Fibroblast of lung (primary cell): ENCODE results near the gene UCK2. TPM values are rescaled to one million over a fixed set of nuclear protein-coding genes. Genes with fewer than 3 reads are reported as not detected.

Experiments
- DNase-seq, 2 donors: peaks; one replicate each; pipeline versions ENCODE4 v3.0.0 to v3.0.0-alpha.2; 2010; ENCODE audit warnings: low read depth in 2 of 2
- H2AFZ ChIP-seq: 2 replicates; pipeline ENCODE4 v1.5.1; 2012; ENCODE audit warnings: low read length, control low read depth, inconsistent platforms
- H3K27ac ChIP-seq: 2 replicates; pipeline ENCODE4 v1.5.1; 2011; ENCODE audit warnings: low read length, control low read depth; ENCODE audit not compliant: insufficient read depth
- H3K27me3 ChIP-seq: 2 replicates; pipeline ENCODE4 v1.5.1; 2011; ENCODE audit warnings: mild to moderate bottlenecking, low read length; ENCODE audit not compliant: control insufficient read depth, insufficient read depth
- H3K36me3 ChIP-seq: 2 replicates; pipeline ENCODE4 v1.5.1; 2011; ENCODE audit warnings: low read length; ENCODE audit not compliant: control insufficient read depth, insufficient read depth
- H3K4me1 ChIP-seq: 2 replicates; pipeline ENCODE4 v1.5.1; 2011; ENCODE audit warnings: low read length; ENCODE audit not compliant: control insufficient read depth, insufficient read depth; ENCODE audit errors: extremely low read depth
- H3K4me2 ChIP-seq: 2 replicates; pipeline ENCODE4 v1.5.1; 2011; ENCODE audit warnings: low read length, control low read depth; ENCODE audit not compliant: insufficient read depth; ENCODE audit errors: extremely low read depth
- H3K4me3 ChIP-seq, 4 experiments: fragments of 200-600 bp in 1 of 4; sonication (generic) in 1 of 4; replicated peaks in 1 of 4; 2 replicates each; pipeline ENCODE4 v1.5.1; 2011 to 2016; ENCODE audit warnings: low read length in 4 of 4, low read depth in 3 of 4, mild to moderate bottlenecking in 3 of 4, control low read depth in 2 of 4, inconsistent platforms in 1 of 4, mixed read lengths in 1 of 4; ENCODE audit not compliant: insufficient read depth in 1 of 4; ENCODE audit errors: control extremely low read depth in 1 of 4
- H3K79me2 ChIP-seq: 2 replicates; pipeline ENCODE4 v1.5.1; 2012; ENCODE audit warnings: mild to moderate bottlenecking, low read length, inconsistent platforms; ENCODE audit not compliant: control insufficient read depth, insufficient read depth
- H3K9ac ChIP-seq: 2 replicates; pipeline ENCODE4 v1.5.1; 2011; ENCODE audit warnings: mild to moderate bottlenecking, low read length, control low read depth; ENCODE audit not compliant: insufficient read depth
- H3K9me3 ChIP-seq: 2 replicates; pipeline ENCODE4 v1.5.1; 2012; ENCODE audit warnings: low read depth, low read length; ENCODE audit not compliant: control insufficient read depth, insufficient read depth
- H4K20me1 ChIP-seq: 2 replicates; pipeline ENCODE4 v1.5.1; 2011; ENCODE audit warnings: low read length; ENCODE audit not compliant: control insufficient read depth, insufficient read depth; ENCODE audit errors: extremely low read depth
- CTCF ChIP-seq, 2 donors: IDR thresholded peaks in 1 of 2; conservative IDR thresholded peaks in 1 of 2; 1 replicate in 1 of 2; 2 replicates in 1 of 2; pipeline ENCODE4 v1.5.1; 2011 to 2012; ENCODE audit warnings: low read length in 2 of 2, control low read depth in 1 of 2, inconsistent platforms in 1 of 2, low read depth in 1 of 2, mild to moderate bottlenecking in 1 of 2
- EZH2 ChIP-seq: IDR thresholded peaks from 2 replicates; pipeline ENCODE4 v1.5.1; 2012; ENCODE audit warnings: low read length, control low read depth, mild to moderate bottlenecking; ENCODE audit errors: missing control alignments
- polyA plus RNA-seq, 2 donors: library from polyadenylated mRNA; depleted of rRNA in 1 of 2; stranded (reverse) in 1 of 2; unstranded in 1 of 2; fragments of >200 nt; gene quantifications; 2 replicates each; pipeline ENCODE4 v1.2.1, GENCODE V29; 2011 to 2012; ENCODE audit warnings: missing spikeins in 1 of 2
- total RNA-seq: library from RNA; depleted of rRNA; stranded (reverse); fragments of >200 nt; gene quantifications from 2 replicates; pipeline ENCODE4 v1.2.1, GENCODE V29; 2014

UCK2 gene
- total and polyA plus RNA-seq, 2 donors (not counting 1 experiment from before 2014, with no cell fraction given) = 95.1 to 99.0 TPM

GRCh38 chr1:165858364-165858823, 31.0 kb downstream of the UCK2 start:
- no peak overlapping the region for H2AFZ ChIP-seq
- no peak for DNase-seq
- TF ChIP-seq CTCF (conservative IDR thresholded peaks at IDR 0.05 in 1 of 2, IDR thresholded peaks at IDR 0.05 in 1 of 2; ENCODE audit: low read depth in 1 of 2, low read length in 2 of 2) (no peak), EZH2 (no peak)
- H3K4me1 ChIP-seq = peaks cover 14% of the 10 kb centered on the region
- no peak overlapping the region for H3K4me3 ChIP-seq
- H4K20me1 ChIP-seq = peaks cover 2% of the 10 kb centered on the region
- H3K27me3 ChIP-seq = no peaks in the 10 kb centered on the region
- H3K9me3 ChIP-seq = no peaks in the 10 kb centered on the region
- H3K9ac ChIP-seq = no peak overlapping the region
- H3K4me2 ChIP-seq = no peak overlapping the region
- peaks cover 86% of the 10 kb centered on the region for H3K79me2 ChIP-seq
- H3K27ac ChIP-seq = no peak overlapping the region
- no peaks in the 10 kb centered on the region for H3K36me3 ChIP-seq

GRCh38 chr1:165858967-165859845, 31.8 kb downstream of the UCK2 start:
- Histone ChIP-seq H4K20me1 (peaks cover 2% of the 10 kb centered on the region), H3K27ac (no peak overlapping the region), H3K27me3 (no peaks in the 10 kb centered on the region), H3K4me3 (no peak overlapping the region), H3K9ac (no peak overlapping the region), H3K79me2 (peaks cover 89% of the 10 kb centered on the region), H3K4me2 (no peak overlapping the region), H3K9me3 (no peaks in the 10 kb centered on the region), H3K4me1 (peaks cover 10% of the 10 kb centered on the region), H2AFZ (no peak overlapping the region), H3K36me3 (no peaks in the 10 kb centered on the region)
- DNase-seq = peak in 1 of 2 donors; percentile 40
- TF ChIP-seq EZH2 = no peak
- no peak for TF ChIP-seq CTCF (conservative IDR thresholded peaks at IDR 0.05 in 1 of 2, IDR thresholded peaks at IDR 0.05 in 1 of 2; ENCODE audit: low read depth in 1 of 2, low read length in 2 of 2)

GRCh38 chr1:165860065-165860464, 32.7 kb downstream of the UCK2 start:
- Histone ChIP-seq H3K4me1 (peaks cover 10% of the 10 kb centered on the region), H2AFZ (no peak overlapping the region), H3K9me3 (no peaks in the 10 kb centered on the region), H3K4me3 (no peak overlapping the region), H3K9ac (no peak overlapping the region), H3K4me2 (no peak overlapping the region), H3K27me3 (no peaks in the 10 kb centered on the region), H4K20me1 (peaks cover 2% of the 10 kb centered on the region), H3K36me3 (no peaks in the 10 kb centered on the region), H3K79me2 (peaks cover 86% of the 10 kb centered on the region), H3K27ac (no peak overlapping the region)
- no peak for TF ChIP-seq CTCF (conservative IDR thresholded peaks at IDR 0.05 in 1 of 2, IDR thresholded peaks at IDR 0.05 in 1 of 2; ENCODE audit: low read depth in 1 of 2, low read length in 2 of 2)
- no peak for TF ChIP-seq EZH2
- DNase-seq = no peak
